ENCODE measurements around the gene EEPD1.

GRCh38 chr7:36158321-36158605 is 5.2 kb downstream of the EEPD1 start:
- no peak for TF ChIP-seq CTCF (IDR thresholded peaks at IDR 0.05)
- TF ChIP-seq POLR2A (IDR thresholded peaks at IDR 0.05) = no peak
